ENCODE measurements around the gene FH.

GRCh38 chr1:241488739-241489138 is 30.8 kb downstream of the FH start:
- TF ChIP-seq CTCF (IDR thresholded peaks at IDR 0.05) (no peak), POLR2A (IDR thresholded peaks at IDR 0.05) (no peak)

Data from tibial nerve (tissue), 3 donors.